IMR-90 (cell line): ENCODE data around the gene APOH. TPM values are rescaled to one million over a fixed set of nuclear protein-coding genes. Genes with fewer than 3 reads are reported as not detected.

Experiments used
- ATAC-seq: fragments of 200-7000 bp; cut with Tn5 transposase; 2 replicates; pipeline ENCODE4 v1.9.1; 2020; ENCODE audit warnings: low read depth, mild to moderate bottlenecking, moderate library complexity
- BruUV-seq: library from RNA; stranded (reverse); fragments of 400-500 nt; replicated peaks from 2 replicates; lab custom pipeline; 2021; lab: Mats Ljungman, UMichigan
- CTCF ChIA-PET: fragments of 300-600 bp; formaldehyde crosslinking; extraction: SDS; loops from one replicate; lab custom pipeline; 2021; ENCODE audit warnings: antibody characterized with exemption; lab: Yijun Ruan, JAX
- POLR2A ChIA-PET: fragments of 300-600 bp; sonication (Branson Sonifier 250); formaldehyde crosslinking; loops from one replicate; lab custom pipeline; 2022; ENCODE audit warnings: antibody characterized with exemption; ENCODE audit not compliant: unreplicated experiment; lab: Charles Lee
- DNase-seq: peaks from one replicate; pipeline ENCODE4 v3.0.0; 2013
- H2AFZ ChIP-seq: replicated peaks from 2 replicates; pipeline ENCODE3; 2013; ENCODE audit warnings: low read length, mild to moderate bottlenecking; ENCODE audit not compliant: poor library complexity
- H2AK5ac ChIP-seq: 2 replicates; pipeline ENCODE4 v1.6.1; 2013; ENCODE audit warnings: low read depth, low read length, inconsistent platforms
- H2AK9ac ChIP-seq: replicated peaks from 2 replicates; pipeline ENCODE3; 2013; ENCODE audit warnings: mild to moderate bottlenecking, low read depth, low read length, moderate library complexity; ENCODE audit not compliant: poor library complexity
- H2BK120ac ChIP-seq: 2 replicates; pipeline ENCODE4 v1.6.1; 2013; ENCODE audit warnings: low read depth, low read length, inconsistent platforms
- H2BK15ac ChIP-seq: 3 replicates; pipeline ENCODE4 v1.6.1; 2013; ENCODE audit warnings: low read depth, low read length, inconsistent platforms
- H2BK20ac ChIP-seq: 2 replicates; pipeline ENCODE4 v1.6.1; 2013; ENCODE audit warnings: low read depth, mild to moderate bottlenecking, inconsistent platforms, low read length, moderate library complexity
- H2BK5ac ChIP-seq: 2 replicates; pipeline ENCODE4 v1.6.1; 2013; ENCODE audit warnings: mild to moderate bottlenecking, low read depth, low read length, inconsistent platforms; ENCODE audit not compliant: poor library complexity, severe bottlenecking
- H3K14ac ChIP-seq: replicated peaks from 2 replicates; pipeline ENCODE4 v1.6.1; 2013; ENCODE audit warnings: low read depth, low read length, inconsistent platforms
- H3K18ac ChIP-seq: 2 replicates; pipeline ENCODE4 v1.6.1; 2013; ENCODE audit warnings: low read depth, low read length, control low read depth
- H3K23ac ChIP-seq: 2 replicates; pipeline ENCODE4 v1.6.1; 2013; ENCODE audit warnings: low read depth, low read length, inconsistent platforms
- H3K27ac ChIP-seq: 2 replicates; pipeline ENCODE4 v1.5.1; 2013; ENCODE audit warnings: mild to moderate bottlenecking, control low read depth, low read length; ENCODE audit not compliant: insufficient read depth
- H3K27me3 ChIP-seq: 2 replicates; pipeline ENCODE4 v1.6.1; 2013; ENCODE audit warnings: low read length; ENCODE audit not compliant: control insufficient read depth, insufficient read depth
- H3K36me3 ChIP-seq: 2 replicates; pipeline ENCODE4 v1.6.1; 2013; ENCODE audit warnings: low read length, mixed read lengths; ENCODE audit not compliant: control insufficient read depth, insufficient read depth
- H3K4ac ChIP-seq: 2 replicates; pipeline ENCODE4 v1.6.1; 2013; ENCODE audit warnings: low read depth, low read length, inconsistent platforms
- H3K4me1 ChIP-seq: 2 replicates; pipeline ENCODE4 v1.6.1; 2013; ENCODE audit warnings: low read length, mixed read lengths; ENCODE audit not compliant: control insufficient read depth, insufficient read depth
- H3K4me2 ChIP-seq: 2 replicates; pipeline ENCODE4 v1.6.1; 2013; ENCODE audit warnings: low read depth, mild to moderate bottlenecking, control low read depth, low read length, moderate library complexity
- H3K4me3 ChIP-seq: 2 replicates; pipeline ENCODE4 v1.5.1; 2013; ENCODE audit warnings: low read depth, mild to moderate bottlenecking, control low read depth, low read length, moderate library complexity; ENCODE audit not compliant: insufficient read depth
- H3K56ac ChIP-seq: 2 replicates; pipeline ENCODE4 v1.6.1; 2013; ENCODE audit warnings: low read length, inconsistent platforms; ENCODE audit not compliant: insufficient read depth; ENCODE audit errors: extremely low read depth
- H3K79me1 ChIP-seq, 2 experiments: 2 replicates each; pipeline ENCODE4 v1.6.1; 2013; ENCODE audit warnings: low read length in 2 of 2, inconsistent platforms in 1 of 2, low read depth in 1 of 2
- H3K9ac ChIP-seq: 2 replicates; pipeline ENCODE4 v1.6.1; 2013; ENCODE audit warnings: low read depth, low read length, control low read depth
- H3K9me1 ChIP-seq: 2 replicates; pipeline ENCODE4 v1.6.1; 2013; ENCODE audit warnings: low read length, inconsistent platforms; ENCODE audit not compliant: insufficient read depth
- H3K9me3 ChIP-seq: 2 replicates; pipeline ENCODE4 v1.6.1; 2013; ENCODE audit warnings: low read length; ENCODE audit not compliant: control insufficient read depth, insufficient read depth
- H4K20me1 ChIP-seq: 2 replicates; pipeline ENCODE4 v1.6.1; 2013; ENCODE audit warnings: low read length, inconsistent platforms; ENCODE audit not compliant: insufficient read depth
- H4K5ac ChIP-seq: 2 replicates; pipeline ENCODE4 v1.6.1; 2013; ENCODE audit warnings: mild to moderate bottlenecking, low read depth, low read length, control low read depth
- H4K8ac ChIP-seq, 2 experiments: 2 replicates each; pipeline ENCODE4 v1.6.1; 2013; ENCODE audit warnings: low read depth in 2 of 2, low read length in 2 of 2, control low read depth in 1 of 2, inconsistent platforms in 1 of 2
- H4K91ac ChIP-seq: 2 replicates; pipeline ENCODE4 v1.6.1; 2013; ENCODE audit warnings: low read depth, low read length, inconsistent platforms; ENCODE audit not compliant: insufficient read depth
- RAD21 ChIP-seq: IDR thresholded peaks from 2 replicates; pipeline ENCODE4 v1.6.1; 2012; ENCODE audit warnings: low read length, improper control_type of control experiment
- WGBS, 2 experiments: methylation state at CpG; one replicate each; pipeline versions ENCODE4 v1.1.5 to v1.1.7; 2013; ENCODE audit warnings: missing lambda C conversion rate in 2 of 2; ENCODE audit not compliant: insufficient read length in 1 of 2; ENCODE audit errors: extremely low coverage in 2 of 2; 5-methylcytosine and 5-hydroxymethylcytosine counted together
- dilution Hi-C: fragments of 300-500 bp; cut with HindIII; formaldehyde crosslinking; loops from one replicate; pipeline ENCODE4 v1.14.3; 2018; ENCODE audit warnings: low sequenced_read_pairs; ENCODE audit not compliant: unreplicated experiment
- in situ Hi-C: fragments of 300-500 bp; cut with MboI; formaldehyde crosslinking; loops from 3 replicates; pipeline ENCODE4 v1.14.3; 2019; ENCODE audit warnings: low sequenced_read_pairs, inconsistent platforms, mixed read lengths
- intact Hi-C: fragments of 100-400 bp; cut with micrococcal nuclease; formaldehyde crosslinking; loops from 2 replicates; pipeline ENCODE4 v1.10.0; 2022
- polyA plus RNA-seq, 3 experiments: library from polyadenylated mRNA; depleted of rRNA; stranded (reverse); fragments of >200 nt; gene quantifications; 2 replicates each; pipeline ENCODE4 v1.2.3, GENCODE V29; 2012; ENCODE audit warnings: low replicate concordance in 1 of 3
- total RNA-seq: library from RNA; depleted of rRNA; stranded (reverse); fragments of >200 nt; gene quantifications from 2 replicates; pipeline ENCODE4 v1.2.3, GENCODE V29; 2012

APOH gene
- total and polyA plus RNA-seq, 2 of the 4 experiments (the other 2 are of a cell fraction): not detected

DNA sequence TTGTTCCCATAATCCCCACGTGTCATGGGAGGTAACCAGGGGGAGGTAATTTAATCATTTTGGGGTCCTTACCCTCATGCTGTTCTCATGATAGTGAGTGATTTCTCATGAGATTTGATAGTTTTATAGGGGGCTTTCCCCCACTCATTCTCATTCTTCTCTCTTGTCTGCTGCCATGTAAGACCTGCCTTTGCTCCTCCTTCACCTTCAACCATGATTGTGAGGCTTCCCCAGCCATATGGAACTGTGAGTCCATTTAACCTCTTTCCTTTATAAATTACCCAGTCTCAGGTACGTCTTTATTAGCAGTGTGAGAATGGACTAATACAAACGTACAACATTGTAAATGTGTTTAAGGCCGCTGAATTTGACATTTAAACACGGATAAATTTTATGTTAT lies 35.5 kb upstream of the APOH start:
- Histone ChIP-seq H2BK20ac (no peak overlapping the region), H3K4me2 (no peak overlapping the region), H3K9me1 (0 out of 2 replicates have a peak, but pooled peaks cover 4% of the 10 kb centered on the region), H2BK120ac (no peak overlapping the region), H2BK15ac (no peak overlapping the region), H4K91ac (no peak overlapping the region), H2AK5ac (no peak overlapping the region), H3K79me1 (no peaks in the 10 kb centered on the region), H3K27ac (no peak overlapping the region), H4K8ac (no peak overlapping the region), H3K36me3 (no peaks in the 10 kb centered on the region), H4K5ac (no peak overlapping the region), H2AFZ (no peak overlapping the region), H3K4me3 (no peak overlapping the region), H3K56ac (no peak overlapping the region), H3K18ac (no peak overlapping the region), H3K23ac (no peak overlapping the region), H3K27me3 (no peaks in the 10 kb centered on the region), H3K4ac (no peak overlapping the region), H2BK5ac (no peak overlapping the region), H3K4me1 (peaks cover 9% of the 10 kb centered on the region), H3K9ac (no peak overlapping the region), H2AK9ac (no peak overlapping the region), H3K14ac (no peak overlapping the region), H4K20me1 (no peaks in the 10 kb centered on the region), H3K9me3 (no peaks in the 10 kb centered on the region)
- no peak for ATAC-seq
- dilution Hi-C loops: no loop called here
- intact Hi-C loops: no loop called here
- CTCF ChIA-PET: interaction anchor here (1.0 kb wide), 1 partner anchor 178 kb away, joined by 3 read pairs; no protein-coding TSS in a partner anchor
- WGBS, 2 experiments: no CpG with 5 or more reads among the region's 5 CpGs
- no peak for TF ChIP-seq RAD21
- POLR2A ChIA-PET: no interaction called here
- no peak for DNase-seq
- no TSS peak for BruUV-seq
- in situ Hi-C loops: no loop called here
